ENCODE data around the gene HEY2. TPM values are rescaled to one million over a fixed set of nuclear protein-coding genes. Genes with fewer than 3 reads are reported as not detected.

The HEY2 gene
- total RNA-seq, 4 donors from 2014 or later, result 3.5 to 5.5 (median 5.1) TPM

GRCh38 chr6:125733516-125734300, 15.7 kb upstream of the HEY2 start:
- 84 to 90% methylated on average over 3 of the region's 3 CpGs for WGBS, 2 donors
- Histone ChIP-seq H3K4me1 (no peaks in the 10 kb centered on the region), H3K36me3 (no peaks in the 10 kb centered on the region), H3K4me3 (replicated peaks in 1 of 3) (no peak overlapping the region), H3K27ac (no peak overlapping the region), H3K9me3 (no peaks in the 10 kb centered on the region), H3K27me3 (no peaks in the 10 kb centered on the region)
- intact Hi-C loops (cut with DNase I), result no loop called here
- no peak for DNase-seq
- no peak for TF ChIP-seq POLR2A (IDR thresholded peaks at IDR 0.05)
- TF ChIP-seq CTCF (IDR thresholded peaks at IDR 0.05), result no peak

- no peaks in the 10 kb centered on the region for H3K9me3 ChIP-seq
- no peaks in the 10 kb centered on the region for H3K36me3 ChIP-seq
- H3K27me3 ChIP-seq, result no peaks in the 10 kb centered on the region
- no peak for DNase-seq
- no peak overlapping the region for H3K4me3 ChIP-seq (replicated peaks in 1 of 3)
- H3K27ac ChIP-seq, result no peak overlapping the region
- no peak for TF ChIP-seq CTCF (IDR thresholded peaks at IDR 0.05)
- TF ChIP-seq POLR2A (IDR thresholded peaks at IDR 0.05), result no peak
- no peaks in the 10 kb centered on the region for H3K4me1 ChIP-seq
- intact Hi-C loops (cut with DNase I), result no loop called here
Measured at GRCh38 chr6:125738276-125738675, 11.2 kb upstream of the HEY2 start.

GRCh38 chr6:125739364-125739763, 10.1 kb upstream of the HEY2 start:
- no peak overlapping the region for H3K27ac ChIP-seq
- TF ChIP-seq POLR2A (IDR thresholded peaks at IDR 0.05), result no peak
- TF ChIP-seq CTCF (IDR thresholded peaks at IDR 0.05), result no peak
- H3K9me3 ChIP-seq, result no peaks in the 10 kb centered on the region
- intact Hi-C loops (cut with DNase I), result no loop called here
- no peak overlapping the region for H3K4me3 ChIP-seq (replicated peaks in 1 of 3)
- 92 to 95% methylated on average over 1 of the region's 1 CpG for WGBS, 2 donors
- H3K4me1 ChIP-seq, result no peaks in the 10 kb centered on the region
- H3K27me3 ChIP-seq, result no peaks in the 10 kb centered on the region
- H3K36me3 ChIP-seq, result no peaks in the 10 kb centered on the region
- no peak for DNase-seq

GRCh38 chr6:125741336-125741735, 8.1 kb upstream of the HEY2 start:
- TF ChIP-seq CTCF (IDR thresholded peaks at IDR 0.05) (no peak), POLR2A (IDR thresholded peaks at IDR 0.05) (no peak)
- WGBS, 2 donors, result 91 to 95% methylated on average over 2 of the region's 2 CpGs
- Histone ChIP-seq H3K27me3 (no peaks in the 10 kb centered on the region), H3K36me3 (no peaks in the 10 kb centered on the region), H3K9me3 (no peaks in the 10 kb centered on the region), H3K4me3 (replicated peaks in 1 of 3) (no peak overlapping the region), H3K4me1 (no peaks in the 10 kb centered on the region), H3K27ac (no peak overlapping the region)
- intact Hi-C loops (cut with DNase I), result no loop called here
- no peak for DNase-seq

- TF ChIP-seq CTCF (IDR thresholded peaks at IDR 0.05) (no peak), POLR2A (IDR thresholded peaks at IDR 0.05) (no peak)
- intact Hi-C loops (cut with DNase I), result no loop called here
- Histone ChIP-seq H3K27ac (no peak overlapping the region), H3K36me3 (no peaks in the 10 kb centered on the region), H3K9me3 (no peaks in the 10 kb centered on the region), H3K27me3 (no peaks in the 10 kb centered on the region), H3K4me3 (replicated peaks in 1 of 3) (no peak overlapping the region), H3K4me1 (no peaks in the 10 kb centered on the region)
- 94 to 96% methylated on average over 2 of the region's 2 CpGs for WGBS, 2 donors
- DNase-seq, result no peak
Measured at GRCh38 chr6:125742024-125742423, 7.4 kb upstream of the HEY2 start.

Data from thyroid gland (tissue), 4 donors.